GM18511 (cell line): ENCODE results near the gene MKNK2.

Experiments
- ATAC-seq: cut with Tn5 transposase; IDR thresholded peaks from one replicate; pipeline ENCODE4 v1.9.1; 2021; ENCODE audit warnings: mild to moderate bottlenecking, moderate library complexity; ENCODE audit not compliant: unreplicated experiment

The MKNK2 gene

GRCh38 chr19:2080336-2080988, 29.4 kb upstream of the MKNK2 start:
- ATAC-seq = no peak

DNA sequence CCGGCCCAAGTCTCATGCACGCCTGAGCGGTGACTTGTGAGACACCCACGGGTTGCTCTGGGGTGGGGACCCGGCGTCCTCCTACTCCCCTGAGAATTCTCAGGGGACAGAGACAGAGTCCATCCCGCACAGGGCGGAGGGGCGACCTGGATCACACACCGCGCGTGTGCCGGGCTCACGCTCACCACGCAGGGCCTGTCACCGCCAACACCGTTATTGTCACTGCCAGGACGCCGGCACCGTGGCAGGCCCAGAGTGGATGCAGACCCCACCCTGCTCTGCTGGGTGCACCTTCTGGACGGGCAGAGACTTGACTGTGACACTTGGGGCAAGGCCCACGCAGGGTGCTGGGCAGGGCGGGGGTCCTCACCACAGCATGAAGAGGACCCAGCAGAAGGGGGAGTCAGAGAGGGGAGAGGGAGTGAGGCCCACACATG, 28.8 kb upstream of the MKNK2 start:
- no peak for ATAC-seq

GRCh38 chr19:2079076-2079864, 28.2 kb upstream of the MKNK2 start:
- ATAC-seq = no peak

DNA sequence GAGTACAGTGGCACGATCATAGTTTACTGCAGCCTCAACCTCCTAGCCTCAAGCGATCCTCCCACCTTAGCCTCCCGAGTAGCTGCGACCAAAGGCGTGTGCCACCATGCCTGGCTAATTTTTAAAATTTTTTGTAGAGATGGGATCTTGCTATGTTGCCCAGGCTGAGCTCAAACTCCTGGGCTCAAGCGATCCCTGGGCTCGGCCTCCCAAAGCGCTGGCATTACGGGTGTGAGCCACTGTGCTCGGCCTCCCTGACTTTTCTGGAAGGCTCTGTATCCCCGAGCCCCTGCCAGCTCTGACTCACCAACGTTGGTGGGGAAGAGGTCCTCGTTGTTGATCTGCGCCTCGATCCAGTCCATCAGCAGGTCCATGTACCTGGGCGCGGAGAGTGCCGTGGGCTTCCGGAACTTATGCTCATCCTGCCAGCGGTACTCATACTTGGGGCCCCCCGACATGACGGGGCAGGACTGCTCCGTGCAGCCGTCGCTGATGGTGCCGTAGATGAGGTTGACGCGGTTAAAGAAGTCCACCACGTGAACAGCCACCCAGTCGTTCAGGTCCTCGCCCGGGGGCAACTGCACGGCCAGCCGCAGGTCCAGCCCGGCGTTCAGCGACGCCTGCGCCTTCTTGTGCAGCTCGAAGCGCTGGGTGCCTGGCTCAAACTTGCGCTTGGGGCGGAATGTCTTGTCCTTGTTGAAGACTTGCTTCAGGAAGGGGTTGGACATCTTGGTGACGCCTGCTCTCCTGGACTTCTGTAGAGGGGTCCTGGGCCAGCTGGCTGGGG, 27.0 kb upstream of the MKNK2 start:
- ATAC-seq = no peak

- ATAC-seq = no peak
These were observed 26.4 kb upstream of the MKNK2 start for GRCh38 chr19:2077398-2077797.

GRCh38 chr19:2076526-2076944, 25.5 kb upstream of the MKNK2 start:
- no peak for ATAC-seq

DNA sequence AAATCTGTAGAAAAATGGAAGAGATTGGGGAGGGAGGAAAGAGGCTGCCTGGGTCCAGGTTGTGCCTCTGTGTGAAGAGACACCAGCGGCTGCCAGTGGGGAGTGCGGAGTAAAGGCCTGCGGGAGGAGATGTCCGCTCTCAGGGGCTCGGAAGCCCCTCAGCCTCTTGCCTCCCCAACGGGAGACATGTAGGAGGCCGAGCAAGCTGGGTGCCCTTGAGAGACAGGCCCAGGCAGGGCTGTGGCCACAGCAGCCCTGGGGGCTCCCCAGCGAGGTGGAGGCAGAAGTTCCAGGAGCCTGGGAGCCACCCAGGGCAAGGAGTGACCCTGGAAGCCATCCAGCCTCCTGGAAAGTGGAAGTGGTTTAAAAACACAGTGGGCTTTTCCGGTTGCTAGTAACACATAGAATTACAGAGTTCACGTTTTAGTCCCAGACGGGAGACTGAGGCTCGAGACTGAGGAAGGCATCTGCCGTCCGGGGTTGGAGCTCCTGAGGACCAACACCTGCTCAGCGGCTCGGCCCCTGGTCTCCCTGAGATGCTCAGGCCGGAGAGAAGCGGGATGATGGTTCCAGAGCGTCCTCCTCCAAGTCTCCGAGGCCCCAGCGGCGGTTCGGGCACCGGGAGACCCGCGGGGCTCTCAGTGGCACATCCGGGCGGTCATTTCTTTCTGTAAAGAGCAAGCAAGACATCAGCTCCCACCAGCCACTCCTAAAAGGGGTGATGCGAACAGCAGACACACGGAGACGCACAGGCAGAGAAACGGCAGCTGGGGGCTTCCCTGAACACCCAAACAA, 21.9 kb upstream of the MKNK2 start:
- ATAC-seq = no peak

GRCh38 chr19:2070986-2071673, 20.1 kb upstream of the MKNK2 start:
- ATAC-seq = no peak

GRCh38 chr19:2070436-2070827, 19.4 kb upstream of the MKNK2 start:
- no peak for ATAC-seq

DNA sequence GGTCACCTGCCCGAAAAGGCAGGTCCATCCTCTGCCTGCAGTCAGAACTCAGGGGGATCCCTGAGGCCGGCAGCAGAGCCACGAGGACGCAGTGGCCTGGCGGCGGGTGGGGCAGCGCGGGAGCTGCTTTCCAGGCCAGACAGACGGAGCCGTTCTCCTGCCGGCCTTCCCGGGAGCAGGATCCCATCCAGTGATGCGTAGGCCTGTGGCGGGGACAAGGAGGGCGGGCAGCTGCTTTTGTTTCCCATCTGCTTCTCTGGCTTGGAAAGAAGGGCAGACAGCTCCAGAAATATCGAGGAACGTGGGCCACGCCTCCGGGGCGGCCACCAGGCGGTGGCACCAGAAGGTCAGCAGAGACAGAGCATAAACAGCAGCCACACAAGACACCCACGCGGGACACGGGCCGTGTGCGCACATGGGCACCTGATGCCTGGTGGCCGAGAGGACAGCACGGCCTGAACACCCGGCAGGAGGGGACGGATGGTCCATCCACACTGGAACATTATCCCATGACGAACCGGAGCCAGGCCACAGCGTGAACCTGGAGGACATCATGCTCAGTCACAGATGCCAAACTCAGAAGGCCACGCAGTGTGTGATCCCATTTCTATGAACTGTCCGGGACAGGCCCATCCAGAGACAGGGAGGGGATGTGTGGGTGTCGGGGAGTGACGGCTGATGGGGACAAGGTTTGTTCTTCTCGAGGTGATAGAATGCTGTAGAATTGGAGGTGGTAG, 13.9 kb upstream of the MKNK2 start:
- no peak for ATAC-seq

GRCh38 chr19:2064395-2064787, 13.3 kb upstream of the MKNK2 start:
- no peak for ATAC-seq

- no peak for ATAC-seq
These were observed 12.8 kb upstream of the MKNK2 start for GRCh38 chr19:2063824-2064223.

DNA sequence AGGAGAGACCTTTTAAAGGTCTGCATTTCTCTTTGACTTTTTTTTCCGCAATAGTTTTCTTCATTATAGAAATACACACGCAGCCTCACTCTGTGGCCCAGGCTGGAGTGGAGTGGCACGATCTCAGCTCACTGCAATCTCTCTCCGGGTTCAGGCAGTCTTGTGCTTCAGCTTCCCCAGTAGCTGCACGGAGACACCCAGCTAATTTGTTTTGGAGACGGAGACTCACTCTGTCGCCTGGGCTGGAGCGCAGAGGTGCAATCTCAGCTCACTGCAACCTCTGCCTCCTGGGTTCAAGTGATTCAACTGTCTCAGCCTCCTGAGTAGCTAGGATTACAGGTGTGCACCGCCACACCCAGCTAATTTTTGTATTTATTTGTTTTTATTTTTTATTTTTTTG, 11.7 kb upstream of the MKNK2 start:
- ATAC-seq = no peak

DNA sequence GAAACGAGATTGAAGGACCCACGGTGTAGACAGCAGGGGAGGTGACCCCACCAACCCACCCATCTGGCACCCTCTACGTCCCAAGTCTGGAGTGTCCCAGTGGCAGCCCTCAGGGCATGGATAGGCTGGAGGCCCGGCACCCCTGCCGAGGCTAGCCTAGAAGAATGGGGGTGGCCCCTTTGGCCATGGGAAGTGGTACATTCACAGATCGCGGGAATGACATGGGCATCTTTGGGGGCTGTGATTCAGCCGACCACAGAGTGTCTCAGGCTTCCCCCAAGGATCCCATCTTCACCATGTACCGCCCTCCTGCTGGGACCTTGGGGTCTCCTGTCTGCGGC, 11.3 kb upstream of the MKNK2 start:
- ATAC-seq = no peak

DNA sequence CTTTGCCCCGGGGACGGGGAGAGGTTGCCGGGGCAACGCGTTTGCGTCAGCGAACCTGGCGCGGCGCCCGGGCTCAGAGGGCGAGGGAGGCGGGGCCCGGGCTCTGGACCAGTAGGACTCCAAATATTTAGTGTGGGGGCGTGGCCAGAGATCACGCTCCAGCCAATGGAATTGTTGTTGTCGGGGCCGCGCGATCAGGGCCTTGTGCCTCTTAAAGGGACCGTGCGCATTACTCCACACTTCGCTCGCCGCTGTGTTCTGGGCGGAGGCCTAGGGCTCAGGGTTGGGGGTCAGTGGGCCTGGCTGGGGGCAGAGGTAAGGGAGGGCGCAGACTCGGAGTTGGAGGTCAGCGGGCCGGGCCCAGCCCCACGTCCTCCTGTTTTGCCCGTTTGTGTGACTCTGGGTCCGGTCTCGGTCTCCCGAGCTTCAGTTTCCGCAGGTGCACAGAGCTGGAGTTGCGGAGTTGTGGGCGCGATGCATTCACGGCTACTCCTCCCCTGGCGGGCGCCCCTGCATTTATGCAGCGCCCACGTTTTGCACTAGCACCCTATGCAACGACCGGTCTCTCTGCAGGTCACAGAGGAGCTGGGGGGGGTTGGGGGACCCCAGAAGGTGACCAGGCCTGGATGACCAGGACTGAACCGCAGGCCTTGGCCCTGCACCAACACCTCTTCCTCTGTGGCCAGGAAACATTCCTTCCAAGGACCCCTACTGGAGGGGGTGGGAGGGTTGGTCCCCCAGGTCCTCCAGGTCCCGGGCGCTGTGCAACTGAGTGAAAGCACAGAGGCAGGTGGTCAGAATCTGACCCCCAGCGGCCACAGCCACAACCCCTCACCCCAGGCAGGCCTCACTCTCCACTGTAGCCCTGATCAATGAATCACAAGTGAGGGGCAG, 10.7 kb upstream of the MKNK2 start:
- ATAC-seq = peak; percentile 88

GRCh38 chr19:2060884-2061494, 9.9 kb upstream of the MKNK2 start:
- ATAC-seq = peak; percentile 28

GRCh38 chr19:2059422-2060201, 8.6 kb upstream of the MKNK2 start:
- ATAC-seq = no peak
